GM12878 (cell line): ENCODE data around the gene COX6A2.

Source experiments
- EGR1 ChIP-seq, 2 experiments: IDR thresholded peaks; 1 replicate in 1 of 2; 2 replicates in 1 of 2; pipeline ENCODE4 v1.6.1; 2011 to 2012; ENCODE audit warnings: low read depth in 2 of 2, low read length in 2 of 2, borderline replicate concordance in 1 of 2, mild to moderate bottlenecking in 1 of 2, moderate library complexity in 1 of 2
- EZH2 ChIP-seq: IDR thresholded peaks from 2 replicates; pipeline ENCODE4 v1.6.1; 2012; ENCODE audit warnings: low read depth, mild to moderate bottlenecking, control low read depth, inconsistent platforms, low read length, borderline replicate concordance; ENCODE audit not compliant: control insufficient read depth
- NR2C2 ChIP-seq: IDR thresholded peaks from 2 replicates; pipeline ENCODE4 v1.6.1; 2011; ENCODE audit warnings: borderline replicate concordance, low read depth; ENCODE audit not compliant: control insufficient read depth, insufficient read length
- POLR2AphosphoS5 ChIP-seq: IDR thresholded peaks from 2 replicates; pipeline ENCODE4 v1.6.1; 2011; ENCODE audit warnings: mild to moderate bottlenecking, low read length, inconsistent platforms
- SREBF2 ChIP-seq: IDR thresholded peaks from 2 replicates; pipeline ENCODE4 v1.6.1; 2012; ENCODE audit warnings: mild to moderate bottlenecking, low read length
- ZNF207 ChIP-seq: fragments of 450-650 bp; IDR thresholded peaks from 2 replicates; pipeline ENCODE4 v1.6.1; 2014; ENCODE audit warnings: antibody characterized with exemption, mild to moderate bottlenecking, borderline replicate concordance
- TF ChIP-seq, protein P1 (sequence below), 3 experiments: IDR thresholded peaks in 2 of 3; conservative IDR thresholded peaks in 1 of 3; 2 replicates each; pipeline ENCODE4 v1.5.1; 2011; ENCODE audit warnings: low read depth in 3 of 3, low read length in 3 of 3, mild to moderate bottlenecking in 3 of 3, control low read depth in 2 of 3, moderate library complexity in 2 of 3, inconsistent platforms in 1 of 3, mixed read lengths in 1 of 3; ENCODE audit not compliant: control insufficient read depth in 2 of 3, insufficient read depth in 1 of 3; ENCODE audit errors: extremely low read depth in 1 of 3

DNA sequence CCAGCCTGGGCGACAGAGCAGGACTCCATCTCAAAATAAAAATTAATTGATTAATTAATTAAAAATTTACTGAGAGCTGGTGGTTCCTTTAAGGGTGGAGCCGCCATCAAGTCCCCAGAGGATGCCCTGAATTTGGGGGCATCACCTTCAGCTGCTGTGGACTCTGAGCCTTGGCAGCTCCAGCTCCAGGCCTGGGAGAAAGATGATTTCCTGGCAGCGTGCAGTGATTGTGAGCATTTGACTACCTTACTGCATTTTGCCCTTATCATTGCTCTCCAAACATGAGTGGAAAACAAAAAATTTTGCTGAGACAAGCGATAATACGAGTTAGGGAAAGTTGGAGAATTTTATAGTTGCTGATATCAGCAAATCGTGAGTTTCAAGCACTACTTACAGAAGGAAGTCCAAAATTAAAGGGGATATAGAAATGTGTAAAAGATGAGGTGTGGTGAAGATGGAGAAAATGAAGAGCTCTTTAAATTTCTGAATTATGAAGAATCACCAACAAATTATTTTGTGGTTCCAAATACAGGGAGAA, 37.6 kb downstream of the COX6A2 start:
- TF ChIP-seq POLR2AphosphoS5 (no peak), EZH2 (no peak), NR2C2 (no peak), ZNF207 (no peak), EGR1 (IDR thresholded peaks at IDR 0.05; ENCODE audit: borderline replicate concordance in 1 of 2, low read depth in 2 of 2, low read length in 2 of 2) (no peak), SREBF2 (no peak)
- TF ChIP-seq, protein P1, sequence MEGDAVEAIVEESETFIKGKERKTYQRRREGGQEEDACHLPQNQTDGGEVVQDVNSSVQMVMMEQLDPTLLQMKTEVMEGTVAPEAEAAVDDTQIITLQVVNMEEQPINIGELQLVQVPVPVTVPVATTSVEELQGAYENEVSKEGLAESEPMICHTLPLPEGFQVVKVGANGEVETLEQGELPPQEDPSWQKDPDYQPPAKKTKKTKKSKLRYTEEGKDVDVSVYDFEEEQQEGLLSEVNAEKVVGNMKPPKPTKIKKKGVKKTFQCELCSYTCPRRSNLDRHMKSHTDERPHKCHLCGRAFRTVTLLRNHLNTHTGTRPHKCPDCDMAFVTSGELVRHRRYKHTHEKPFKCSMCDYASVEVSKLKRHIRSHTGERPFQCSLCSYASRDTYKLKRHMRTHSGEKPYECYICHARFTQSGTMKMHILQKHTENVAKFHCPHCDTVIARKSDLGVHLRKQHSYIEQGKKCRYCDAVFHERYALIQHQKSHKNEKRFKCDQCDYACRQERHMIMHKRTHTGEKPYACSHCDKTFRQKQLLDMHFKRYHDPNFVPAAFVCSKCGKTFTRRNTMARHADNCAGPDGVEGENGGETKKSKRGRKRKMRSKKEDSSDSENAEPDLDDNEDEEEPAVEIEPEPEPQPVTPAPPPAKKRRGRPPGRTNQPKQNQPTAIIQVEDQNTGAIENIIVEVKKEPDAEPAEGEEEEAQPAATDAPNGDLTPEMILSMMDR (IDR thresholded peaks at IDR 0.05 in 2 of 3, conservative IDR thresholded peaks at IDR 0.05 in 1 of 3; ENCODE audit: control insufficient read depth in 2 of 3, extremely low read depth in 1 of 3, insufficient read depth in 1 of 3, low read depth in 3 of 3, low read length in 3 of 3), result no peak
